HG03135 (cell line): ENCODE data around the gene ACOXL.

ENCODE experiments used
- ATAC-seq: cut with Tn5 transposase; IDR thresholded peaks from one replicate; pipeline ENCODE4 v1.9.1; 2021; ENCODE audit warnings: mild to moderate bottlenecking, moderate library complexity; ENCODE audit not compliant: unreplicated experiment

ACOXL gene

DNA sequence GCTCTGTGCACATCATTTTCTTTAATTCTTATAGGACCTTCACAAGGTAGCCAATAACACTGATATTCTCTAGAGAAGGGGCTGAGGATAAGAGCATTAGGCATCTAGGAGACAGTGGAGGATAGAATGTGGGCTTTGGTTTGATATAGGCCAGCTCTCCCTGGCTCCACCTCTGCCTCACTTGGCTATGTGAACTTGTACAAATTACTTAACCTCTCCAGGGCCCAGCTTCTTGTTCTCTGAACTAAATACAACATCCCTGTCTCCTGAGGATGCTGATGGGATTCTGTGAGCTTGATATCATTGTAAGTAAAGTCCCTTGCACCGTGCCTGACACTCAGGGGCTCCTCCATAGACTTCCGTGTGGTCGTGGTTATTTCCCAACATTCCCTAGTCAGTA lies 87.3 kb downstream of the ACOXL start:
- ATAC-seq, result no peak

DNA sequence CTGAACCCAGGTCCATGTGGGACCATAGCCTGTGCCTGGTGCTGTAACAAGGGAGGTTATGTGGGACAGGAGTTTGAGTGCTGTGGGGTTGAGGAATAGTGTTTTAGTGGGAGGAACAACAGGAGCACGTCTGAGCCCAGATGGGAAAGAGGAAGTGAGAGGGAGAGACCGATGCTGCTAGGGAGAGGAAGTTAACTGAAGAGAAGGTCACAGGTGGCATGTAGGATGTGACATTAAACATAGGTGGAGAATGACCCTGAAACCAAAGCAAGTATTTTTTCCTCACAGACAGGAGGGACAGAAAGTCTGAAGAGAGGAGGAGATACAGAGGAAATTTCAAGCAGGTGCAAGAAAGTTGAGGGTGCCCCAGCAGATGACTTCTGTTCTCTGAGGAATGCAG lies 87.8 kb downstream of the ACOXL start:
- ATAC-seq, result no peak

DNA sequence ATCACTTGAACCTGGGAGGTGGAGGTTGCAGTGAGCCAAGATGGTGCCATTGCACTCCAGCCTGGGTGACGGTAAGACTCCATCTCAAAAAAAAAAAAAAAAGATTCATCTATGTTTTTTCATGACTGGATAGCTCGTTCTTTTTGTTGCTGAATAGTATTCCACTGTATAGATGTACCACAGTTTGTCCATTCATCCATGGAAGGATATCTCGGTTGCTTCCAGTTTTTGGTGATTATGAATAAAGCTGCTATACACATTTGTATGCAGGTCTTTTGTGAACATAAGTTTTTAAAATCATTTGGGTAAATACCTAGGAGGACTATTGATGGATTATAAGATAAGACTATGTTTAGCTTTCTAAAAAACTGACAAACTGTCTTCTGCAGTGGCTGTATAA lies 90.8 kb downstream of the ACOXL start:
- no peak for ATAC-seq

DNA sequence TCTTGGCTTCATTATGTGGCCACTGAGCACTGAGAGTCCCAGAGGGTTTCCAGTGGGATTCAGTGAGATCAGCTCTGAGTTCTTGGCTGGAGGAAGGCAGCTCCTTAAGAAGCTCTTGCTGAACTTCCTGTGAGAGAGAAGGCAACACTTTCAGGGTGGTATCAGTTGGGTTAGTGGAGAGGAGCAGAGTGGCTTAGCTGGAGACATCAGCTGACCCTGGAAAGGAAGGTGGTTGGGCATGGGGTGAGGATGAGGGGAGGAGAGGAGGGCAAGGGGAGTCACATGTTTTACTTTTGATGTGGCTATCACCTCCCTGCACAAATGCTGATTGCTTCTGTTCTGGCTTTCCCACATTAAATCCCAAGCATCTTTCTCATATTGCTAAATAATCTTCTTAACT lies 95.1 kb downstream of the ACOXL start:
- ATAC-seq, result no peak

DNA sequence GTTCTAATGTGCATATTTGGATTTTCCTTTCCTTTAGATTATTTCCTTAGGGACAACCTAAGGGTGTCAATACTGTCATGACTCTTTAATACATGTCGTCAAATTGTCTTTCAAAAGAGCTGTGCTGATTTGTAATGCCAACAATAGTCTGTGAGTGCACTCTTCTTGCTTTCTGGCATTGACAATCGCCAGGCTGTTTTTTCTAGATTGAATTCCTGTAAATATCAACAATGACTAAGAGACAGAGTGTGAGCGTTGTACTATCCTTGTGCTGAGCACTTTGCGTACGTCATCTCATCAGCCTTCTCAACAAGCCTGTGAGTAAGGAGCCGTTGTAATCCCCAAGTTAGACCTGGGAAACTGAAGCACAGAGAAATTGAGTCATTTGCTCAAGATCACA lies 96.0 kb downstream of the ACOXL start:
- ATAC-seq, result no peak

DNA sequence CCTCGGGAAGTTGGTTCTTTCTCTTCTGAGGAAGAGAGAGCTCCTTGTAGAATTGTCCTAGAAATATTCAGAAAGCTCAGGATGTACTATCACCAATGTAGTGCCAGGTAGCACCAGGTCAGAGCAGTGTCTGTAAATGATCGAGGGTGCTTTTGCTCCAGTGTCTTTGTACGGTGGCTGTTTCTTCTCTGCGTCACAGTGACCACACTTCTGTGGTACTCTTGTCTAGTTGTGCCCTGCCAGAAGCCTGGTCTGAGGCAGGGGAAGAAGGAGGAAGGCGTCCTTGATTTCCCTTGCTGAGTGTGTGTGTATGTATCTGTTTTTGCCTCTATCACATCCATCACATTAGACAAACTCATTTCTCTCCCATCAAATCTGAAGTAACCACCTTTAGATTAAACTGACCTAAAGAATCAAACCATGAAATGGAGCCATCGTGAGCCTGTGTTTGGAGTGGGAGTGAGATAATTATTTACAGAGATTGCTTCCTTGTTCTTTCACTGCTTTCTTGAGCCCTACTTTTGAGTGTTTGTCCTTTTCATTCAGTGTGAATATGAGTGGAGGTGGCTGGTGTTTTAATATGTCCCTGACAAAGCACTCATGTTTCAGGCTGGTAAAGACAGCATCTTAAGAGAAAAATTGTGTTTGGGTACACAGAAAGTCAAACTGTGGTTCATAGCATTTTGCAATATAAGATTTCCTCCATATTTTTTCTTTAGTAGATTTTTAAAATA lies 97.2 kb downstream of the ACOXL start:
- ATAC-seq, result no peak

DNA sequence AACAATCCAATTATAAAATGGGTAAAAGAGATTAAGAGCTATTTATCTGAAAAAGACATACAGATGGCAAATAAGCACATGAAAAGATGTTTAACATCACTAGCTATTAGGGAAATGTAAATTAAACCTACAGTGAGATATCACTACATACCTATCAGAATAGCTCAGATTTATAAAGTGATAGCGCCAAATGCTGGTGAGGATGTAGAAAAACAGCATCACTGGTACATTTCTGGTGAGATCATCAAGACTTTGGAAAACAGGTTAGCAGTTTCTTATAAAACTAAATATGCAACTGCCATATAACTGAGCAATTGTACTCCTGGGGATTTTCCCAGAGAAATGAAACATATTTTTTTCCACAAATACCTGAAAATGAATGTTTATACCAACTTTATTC lies 100.4 kb downstream of the ACOXL start:
- no peak for ATAC-seq

DNA sequence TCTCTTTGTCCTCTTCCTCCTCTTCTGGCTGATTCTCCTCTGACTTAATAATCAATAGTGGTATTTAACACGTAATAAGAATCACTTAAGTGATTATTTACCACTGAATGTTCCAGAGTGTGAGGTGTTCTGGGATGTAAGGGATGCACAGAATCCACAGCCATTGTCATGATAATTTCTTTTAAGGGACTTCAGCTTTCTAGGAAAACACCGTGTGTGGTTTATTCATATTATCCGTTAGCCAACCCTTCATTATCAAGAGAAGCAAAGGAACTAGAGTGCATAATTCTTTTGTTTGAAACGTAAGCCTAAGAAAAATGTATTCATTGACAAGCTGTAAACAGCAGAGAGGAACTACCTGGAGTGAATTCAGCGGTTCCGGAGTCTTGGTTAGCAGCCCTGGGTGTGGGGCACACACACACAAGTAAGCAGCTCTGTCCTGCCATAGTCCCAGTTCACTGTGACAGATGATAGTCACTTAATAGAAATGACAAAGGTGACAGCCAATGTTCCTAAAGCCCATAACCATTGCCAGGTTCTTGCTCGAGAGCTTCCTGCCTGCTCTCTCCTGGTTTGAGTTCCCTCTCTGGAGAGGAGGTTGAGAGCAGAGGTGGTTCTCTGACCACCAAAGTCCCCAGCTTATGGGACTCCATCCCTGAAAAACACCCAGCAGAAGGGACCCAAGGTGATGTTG lies 101.9 kb downstream of the ACOXL start:
- ATAC-seq, result no peak

DNA sequence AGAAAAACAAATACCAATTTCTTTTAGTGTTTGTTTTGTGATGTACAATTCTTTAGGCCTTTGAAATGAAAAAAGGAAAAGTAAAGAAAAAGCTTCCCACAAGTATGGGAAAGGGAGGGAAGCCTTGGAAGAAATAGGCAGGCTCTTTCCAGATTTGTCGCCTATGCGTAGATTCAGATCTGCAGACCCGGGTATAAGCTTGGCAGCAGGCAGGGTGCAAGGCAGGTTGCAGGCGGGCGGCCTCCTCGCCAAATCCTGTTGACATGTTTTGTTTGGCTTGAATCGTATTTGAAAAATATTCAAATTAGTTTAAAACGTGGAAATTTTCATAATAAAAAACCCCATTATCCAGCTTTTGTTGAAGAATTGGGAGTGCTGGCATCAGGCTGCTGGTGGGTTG lies 104.3 kb downstream of the ACOXL start:
- ATAC-seq, result no peak

DNA sequence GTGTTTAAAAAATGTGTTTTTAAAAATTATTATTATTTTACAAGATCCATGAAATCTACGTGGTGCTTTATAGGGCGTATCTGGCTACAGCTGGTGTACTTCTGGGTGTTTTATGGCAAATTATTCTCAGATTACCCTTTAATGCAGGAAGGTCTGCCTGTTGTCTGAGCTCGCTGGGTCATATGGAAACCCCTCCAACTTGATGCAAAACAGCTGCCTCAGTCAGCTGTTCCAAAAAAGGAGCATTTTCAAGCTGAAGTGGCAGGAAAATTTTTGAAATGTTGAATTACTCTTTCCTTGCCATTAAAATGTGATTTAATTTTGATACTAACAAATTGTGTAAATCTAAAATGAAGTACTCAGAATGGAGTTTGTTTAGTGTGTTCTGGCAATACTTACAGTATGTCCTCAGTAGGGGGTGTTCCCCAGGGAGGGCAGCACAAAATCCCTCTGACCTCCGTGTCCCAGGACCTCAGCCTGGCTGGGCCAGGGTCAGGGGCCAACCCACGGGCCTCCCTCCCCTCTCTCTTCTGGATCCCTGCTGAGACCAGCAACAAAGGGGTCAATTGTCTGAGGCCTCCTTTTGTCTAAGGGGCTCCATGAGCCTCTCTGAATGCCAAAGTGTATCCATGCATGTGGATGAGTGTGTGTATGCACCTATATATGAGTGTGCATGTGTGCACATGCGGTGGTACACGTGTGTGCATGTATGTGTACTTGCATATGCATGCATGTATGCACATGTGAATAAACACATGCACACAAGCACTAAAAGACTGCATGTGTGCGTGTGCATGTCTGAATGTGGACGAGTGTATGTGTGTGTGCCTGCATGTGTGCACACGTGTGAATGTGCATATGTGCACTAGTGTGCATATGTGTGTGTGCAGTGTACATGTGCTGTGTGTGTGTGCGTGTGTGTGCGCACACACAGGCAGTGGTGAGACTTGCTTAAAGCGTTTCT lies 105.4 kb downstream of the ACOXL start:
- no peak for ATAC-seq

DNA sequence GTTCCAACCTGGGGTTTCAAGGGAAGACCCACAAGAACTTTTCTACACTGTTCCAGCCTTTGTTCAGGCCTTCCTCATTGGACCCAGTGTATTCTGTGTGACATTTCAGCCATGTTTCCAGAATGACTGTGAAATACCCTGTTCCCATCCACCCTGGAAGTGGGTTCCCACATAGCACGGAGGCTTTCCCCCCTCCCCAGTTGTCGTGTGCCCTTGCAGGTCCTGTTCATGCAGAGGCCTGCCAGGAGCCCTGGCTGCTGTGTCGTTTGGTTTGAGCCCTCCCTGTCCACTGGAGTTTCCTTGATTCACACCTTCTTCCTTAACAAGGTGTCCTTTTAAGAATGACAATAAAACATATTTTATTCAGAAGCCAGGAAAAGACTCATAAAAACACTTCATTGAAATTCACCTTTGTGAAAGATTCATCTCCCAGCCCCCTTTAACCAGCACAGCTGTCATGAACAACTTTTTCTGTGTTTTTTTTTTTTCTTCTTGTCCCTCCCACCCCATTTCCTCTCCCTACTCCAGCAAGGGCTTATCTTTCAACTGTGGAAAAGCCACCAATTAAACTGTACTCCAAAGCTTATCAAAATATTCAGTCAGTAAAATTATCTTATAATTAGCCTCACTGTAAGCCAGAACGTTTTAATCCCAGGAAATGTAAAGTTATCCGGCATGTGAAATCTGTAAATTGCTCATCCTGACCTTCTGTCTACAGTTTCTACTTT lies 106.4 kb downstream of the ACOXL start:
- ATAC-seq, result no peak

DNA sequence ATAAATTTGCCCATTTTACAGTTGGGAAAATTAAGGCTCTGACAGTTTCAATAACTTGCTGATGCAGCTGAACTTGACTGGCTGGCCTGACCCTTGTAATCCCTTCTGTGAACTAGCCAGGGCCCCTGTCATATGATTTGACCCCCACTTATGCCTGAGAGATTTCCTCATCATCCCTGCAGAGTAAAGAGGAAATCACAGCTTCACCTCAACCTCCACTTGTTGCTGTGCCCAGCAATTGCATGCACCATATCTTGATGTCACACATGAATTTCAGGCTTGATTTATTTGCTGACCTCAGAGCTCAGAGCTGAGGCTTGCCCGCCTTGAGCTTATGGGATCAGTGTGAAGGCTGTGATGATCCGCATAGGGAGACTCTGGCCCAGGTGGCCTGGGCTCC lies 108.1 kb downstream of the ACOXL start:
- ATAC-seq, result no peak

DNA sequence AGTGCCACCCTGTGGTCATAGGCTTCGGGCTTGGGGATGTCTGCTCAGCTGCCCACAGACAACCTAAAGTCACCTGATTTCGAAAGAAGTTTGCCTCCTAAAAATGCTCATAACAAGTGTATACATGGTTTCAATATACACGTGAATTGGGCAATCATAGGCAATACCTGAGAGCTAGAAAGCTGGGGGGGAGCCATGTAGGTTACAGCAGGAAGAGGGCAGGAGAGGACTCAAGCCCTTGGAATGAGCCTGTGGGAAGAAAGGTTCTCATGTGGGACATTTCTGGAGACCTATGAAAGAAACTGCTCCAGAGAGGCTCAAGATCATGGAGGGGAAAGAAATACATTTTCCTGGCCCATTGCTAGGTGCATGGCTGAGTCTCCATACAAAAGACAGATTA lies 109.7 kb downstream of the ACOXL start:
- no peak for ATAC-seq

DNA sequence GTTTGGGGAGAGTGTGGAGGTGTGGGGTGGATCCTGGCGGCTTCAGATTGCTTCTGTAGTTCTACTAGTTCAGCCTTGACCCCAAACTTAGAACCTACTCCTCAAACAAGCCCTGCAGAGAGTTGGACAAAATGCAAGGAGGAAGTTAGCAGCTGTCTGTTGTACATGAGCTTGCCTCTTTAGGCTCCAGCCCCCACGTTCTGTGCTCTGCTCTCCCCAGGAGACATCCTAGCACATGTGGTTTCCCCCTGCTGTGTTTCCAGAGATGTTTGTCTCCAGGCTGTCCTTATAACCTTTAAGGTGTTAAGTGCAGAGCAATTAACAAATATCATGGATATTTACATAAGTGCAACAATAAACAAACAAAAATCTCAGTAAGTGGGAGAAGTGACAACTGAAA lies 111.1 kb downstream of the ACOXL start:
- ATAC-seq, result no peak

DNA sequence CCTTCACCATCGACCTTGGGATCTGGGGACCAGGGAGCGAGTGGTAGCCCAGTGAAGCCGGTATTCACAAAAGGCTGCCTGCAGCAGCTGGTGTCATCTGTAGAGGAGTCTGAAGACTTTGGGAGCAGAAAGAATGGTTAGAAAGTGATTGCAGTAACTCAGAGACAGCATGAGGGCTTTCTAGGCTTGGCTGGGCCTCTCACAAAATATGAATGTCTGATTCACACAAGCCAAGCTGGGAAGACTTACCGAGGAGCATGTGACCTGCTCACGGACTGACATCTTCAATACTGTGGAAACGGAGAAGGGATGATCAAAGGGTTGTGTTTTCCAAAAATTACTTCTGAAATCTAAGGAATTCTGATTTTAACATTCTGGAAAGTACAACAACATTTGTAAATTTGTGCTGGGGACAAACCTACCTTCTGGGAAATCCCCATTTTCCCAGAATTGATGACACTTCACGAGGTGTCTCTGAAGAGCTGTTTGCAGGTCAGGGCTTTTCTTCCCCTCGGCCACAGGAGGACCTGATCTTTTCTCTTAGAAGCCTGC lies 111.7 kb downstream of the ACOXL start:
- no peak for ATAC-seq

DNA sequence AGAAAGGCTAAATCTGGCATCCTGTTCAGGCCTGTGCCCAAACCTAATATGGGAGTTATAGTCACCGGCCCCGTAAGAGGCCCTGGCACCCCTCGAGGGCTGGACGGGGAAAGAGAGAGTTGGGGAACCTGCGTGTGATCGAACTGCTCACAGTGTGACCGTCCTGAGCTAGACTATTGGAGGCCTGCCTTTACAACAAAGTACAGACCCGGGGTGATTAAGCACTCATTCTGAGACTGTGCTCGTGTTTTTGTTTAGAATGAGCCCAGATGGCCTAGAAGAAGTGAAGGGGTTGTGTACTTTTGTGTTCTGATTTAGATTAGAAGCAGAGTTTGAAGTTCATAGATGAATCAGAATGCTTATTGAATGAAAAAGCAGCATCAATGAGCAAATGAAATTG lies 115.3 kb downstream of the ACOXL start:
- ATAC-seq, result no peak

DNA sequence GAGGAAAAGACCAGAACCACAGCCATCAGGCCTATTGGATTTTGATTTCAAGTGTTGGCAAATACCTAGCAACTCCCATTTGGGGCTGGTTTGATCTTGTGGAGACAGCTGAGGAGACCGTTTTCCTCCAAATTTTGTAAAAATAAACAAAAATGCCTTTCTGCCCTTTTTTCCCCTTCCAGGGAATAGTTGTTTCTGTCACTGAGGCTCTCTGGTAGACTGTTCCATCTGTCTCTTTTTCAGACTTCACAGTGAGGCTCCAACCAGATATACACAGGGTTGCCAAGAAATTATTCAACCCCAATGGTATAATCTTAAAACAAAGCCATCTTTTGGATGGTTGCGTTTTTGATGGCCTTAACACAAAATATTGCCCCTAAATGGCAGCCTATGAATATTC lies 115.7 kb downstream of the ACOXL start:
- ATAC-seq, result no peak

DNA sequence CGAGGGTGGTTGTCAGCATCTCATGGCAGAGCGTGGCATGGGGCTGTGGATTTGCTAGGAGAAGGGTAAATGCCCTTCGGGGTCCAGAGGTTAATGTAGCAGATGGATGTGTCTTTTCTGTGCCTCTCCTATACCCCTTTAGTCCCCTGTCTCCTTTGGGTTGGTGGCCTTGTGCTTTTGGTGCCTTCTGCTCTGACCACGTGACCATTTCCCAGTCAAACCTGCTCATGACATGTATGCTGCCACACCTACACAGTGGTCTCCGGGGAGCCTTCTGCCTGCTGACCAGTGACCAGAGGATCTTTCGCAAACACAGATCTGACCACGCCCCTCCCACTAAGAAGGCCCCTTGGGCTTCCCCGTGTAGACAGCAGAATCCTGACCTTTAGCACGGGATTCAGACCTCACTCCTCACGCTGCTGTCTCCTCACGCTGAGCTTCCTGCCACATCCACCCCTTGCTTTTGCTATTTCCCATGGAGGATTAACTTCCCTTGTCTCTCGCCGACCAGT lies 116.2 kb downstream of the ACOXL start:
- no peak for ATAC-seq

DNA sequence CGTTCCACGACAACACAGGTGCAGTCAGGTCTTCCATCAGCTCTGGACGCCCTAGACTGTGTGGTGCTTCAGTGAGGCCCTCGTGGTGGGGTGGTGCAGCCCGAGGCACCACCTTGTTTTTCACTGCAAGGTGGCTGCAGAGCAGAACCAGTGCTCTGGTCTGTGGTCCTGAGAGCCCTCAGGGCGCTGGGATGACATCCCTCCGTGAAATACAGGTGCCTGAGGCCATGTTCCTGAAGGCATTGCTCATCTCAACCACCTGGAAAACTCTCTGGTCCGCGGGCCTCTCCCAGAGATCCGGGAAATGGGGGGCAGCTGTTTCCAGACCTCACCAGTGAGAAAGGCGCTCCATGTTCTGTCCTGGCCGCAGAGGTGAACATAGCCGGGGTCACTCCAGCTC lies 119.2 kb downstream of the ACOXL start:
- ATAC-seq, result no peak

DNA sequence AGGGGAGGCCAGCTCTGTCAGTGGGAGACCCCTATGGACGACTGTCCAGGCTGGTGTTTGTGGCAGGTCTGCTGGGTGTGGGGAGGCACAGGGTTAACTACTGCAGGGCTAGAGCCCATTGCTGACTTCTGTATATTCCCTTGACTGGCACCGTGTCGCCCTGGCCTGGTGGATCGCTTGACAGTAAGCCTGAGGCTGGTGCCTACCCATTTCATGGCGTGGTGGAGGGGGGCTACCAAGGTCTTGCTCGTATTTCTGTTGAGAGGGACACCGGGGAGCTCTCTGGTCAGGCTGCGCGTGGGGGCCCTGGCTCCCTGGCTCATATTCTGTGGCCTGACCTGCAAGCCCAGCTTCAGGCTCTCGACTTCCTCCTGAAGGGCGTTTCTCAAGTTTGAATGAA lies 119.7 kb downstream of the ACOXL start:
- no peak for ATAC-seq
